IPS-15b (cell line): ENCODE results near the gene AGBL3.
A peak's percentile ranks its signal among the peaks of the same experiment; 100 is the strongest.
"Not testable (repeated sequence)": the region's sequence is repeated elsewhere in the genome, so short reads cannot be mapped to it uniquely, and the experiment has no call there.

Source experiments
- H3K27me3 ChIP-seq: one replicate; pipeline ENCODE4 v1.6.1; 2013; ENCODE audit warnings: low read length; ENCODE audit not compliant: control insufficient read depth, insufficient read depth
- H3K36me3 ChIP-seq: one replicate; pipeline ENCODE4 v1.6.1; 2013; ENCODE audit warnings: low read length; ENCODE audit not compliant: control insufficient read depth, insufficient read depth
- H3K4me1 ChIP-seq: one replicate; pipeline ENCODE4 v1.6.1; 2013; ENCODE audit warnings: mild to moderate bottlenecking, low read length; ENCODE audit not compliant: control insufficient read depth, insufficient read depth
- H3K4me3 ChIP-seq: one replicate; pipeline ENCODE4 v1.5.1; 2013; ENCODE audit warnings: low read depth, low read length
- H3K9ac ChIP-seq: one replicate; pipeline ENCODE4 v1.6.1; 2013; ENCODE audit warnings: low read depth, mild to moderate bottlenecking, low read length
- H3K9me3 ChIP-seq: one replicate; pipeline ENCODE4 v1.6.1; 2013; ENCODE audit warnings: mild to moderate bottlenecking, low read length; ENCODE audit not compliant: control insufficient read depth, insufficient read depth

The AGBL3 gene

GRCh38 chr7:135164357-135165061 is 178.2 kb downstream of the AGBL3 start:
- Histone ChIP-seq H3K36me3 (peaks cover 42% of the 10 kb centered on the region), H3K27me3 (no peaks in the 10 kb centered on the region), H3K9ac (no peak overlapping the region), H3K4me3 (no peak overlapping the region), H3K4me1 (peaks cover 5% of the 10 kb centered on the region), H3K9me3 (no peaks in the 10 kb centered on the region)

- Histone ChIP-seq H3K36me3 (peaks cover 42% of the 10 kb centered on the region), H3K4me3 (no peak overlapping the region), H3K9ac (no peak overlapping the region), H3K9me3 (no peaks in the 10 kb centered on the region), H3K4me1 (no peaks in the 10 kb centered on the region), H3K27me3 (no peaks in the 10 kb centered on the region)
Observed at GRCh38 chr7:135165862-135166261, 179.6 kb downstream of the AGBL3 start.

- H3K4me1 ChIP-seq = peaks cover 2% of the 10 kb centered on the region
- H3K27me3 ChIP-seq = no peaks in the 10 kb centered on the region
- H3K36me3 ChIP-seq = peaks cover 42% of the 10 kb centered on the region
- H3K9ac ChIP-seq = no peak overlapping the region
- H3K4me3 ChIP-seq = no peak overlapping the region
- H3K9me3 ChIP-seq = no peaks in the 10 kb centered on the region
Observed at GRCh38 chr7:135166338-135166990, 180.2 kb downstream of the AGBL3 start.

- Histone ChIP-seq H3K9me3 (no peaks in the 10 kb centered on the region), H3K36me3 (peaks cover 34% of the 10 kb centered on the region), H3K9ac (no peak overlapping the region), H3K27me3 (no peaks in the 10 kb centered on the region), H3K4me3 (no peak overlapping the region), H3K4me1 (peaks cover 6% of the 10 kb centered on the region)
Observed at GRCh38 chr7:135167365-135167917, 181.1 kb downstream of the AGBL3 start.

GRCh38 chr7:135168001-135168400 is 181.7 kb downstream of the AGBL3 start:
- H3K9ac ChIP-seq = no peak overlapping the region
- H3K9me3 ChIP-seq = no peaks in the 10 kb centered on the region
- H3K4me3 ChIP-seq = no peak overlapping the region
- H3K36me3 ChIP-seq = peaks cover 34% of the 10 kb centered on the region
- peaks cover 6% of the 10 kb centered on the region for H3K4me1 ChIP-seq
- H3K27me3 ChIP-seq = no peaks in the 10 kb centered on the region

GRCh38 chr7:135168489-135169140 is 182.3 kb downstream of the AGBL3 start:
- peaks cover 6% of the 10 kb centered on the region for H3K4me1 ChIP-seq
- H3K36me3 ChIP-seq = peaks cover 34% of the 10 kb centered on the region
- no peak overlapping the region for H3K9ac ChIP-seq
- H3K9me3 ChIP-seq = no peaks in the 10 kb centered on the region
- no peaks in the 10 kb centered on the region for H3K27me3 ChIP-seq
- H3K4me3 ChIP-seq = no peak overlapping the region

- Histone ChIP-seq H3K9me3 (no peaks in the 10 kb centered on the region), H3K4me3 (peak overlapping the region; percentile 91), H3K4me1 (peaks cover 6% of the 10 kb centered on the region), H3K27me3 (no peaks in the 10 kb centered on the region), H3K9ac (peak overlapping the region; percentile 94), H3K36me3 (peaks cover 31% of the 10 kb centered on the region)
Observed at GRCh38 chr7:135169141-135169963, 183.0 kb downstream of the AGBL3 start.

- Histone ChIP-seq H3K27me3 (no peaks in the 10 kb centered on the region), H3K4me1 (peaks cover 6% of the 10 kb centered on the region), H3K9me3 (no peaks in the 10 kb centered on the region), H3K36me3 (peaks cover 28% of the 10 kb centered on the region), H3K9ac (peak overlapping the region; percentile 94), H3K4me3 (peak overlapping the region; percentile 91)
Observed at GRCh38 chr7:135169964-135170273, 183.6 kb downstream of the AGBL3 start.

- no peaks in the 10 kb centered on the region for H3K9me3 ChIP-seq
- H3K27me3 ChIP-seq = no peaks in the 10 kb centered on the region
- peak within 1 kb of the TSS; percentile 94 for H3K9ac ChIP-seq
- peaks cover 27% of the 10 kb centered on the region for H3K36me3 ChIP-seq
- H3K4me3 ChIP-seq = peak within 1 kb of the TSS; percentile 91
- H3K4me1 ChIP-seq = peaks cover 6% of the 10 kb centered on the region
Observed at GRCh38 chr7:135170274-135170997, 184.1 kb downstream of the AGBL3 start, which contains the start of gene CYREN. Gene CYREN (minus strand): TSS chr7:135170707. CDS start chr7:135168922, 1,785 bp downstream.

- peak overlapping the region; percentile 24 for H3K9ac ChIP-seq
- not testable (repeated sequence) for H3K9me3 ChIP-seq
Observed at GRCh38 chr7:135170998-135171481, 184.7 kb downstream of the AGBL3 start.

More at GRCh38 chr7:135170998-135171481, 184.7 kb downstream of the AGBL3 start:
- H3K4me1 ChIP-seq, H3K27me3 ChIP-seq: not testable (repeated sequence)
- peak overlapping the region; percentile 91 for H3K4me3 ChIP-seq
- peaks cover 23% of the 10 kb centered on the region for H3K36me3 ChIP-seq
